HepG2 (cell line): Measurements from ENCODE around the gene TRAK1. TPM values are rescaled to one million over a fixed set of nuclear protein-coding genes. Genes with fewer than 3 reads are reported as not detected.

Source experiments
- ATAC-seq: fragments of 200-7000 bp; cut with Tn5 transposase; 3 replicates; pipeline ENCODE4 v1.9.1; 2020; ENCODE audit warnings: mild to moderate bottlenecking, moderate library complexity
- BruUV-seq: library from RNA; stranded (reverse); fragments of 400-500 nt; replicated peaks from 2 replicates; lab custom pipeline; 2021; lab: Mats Ljungman, UMichigan
- CTCF ChIA-PET: fragments of 300-600 bp; formaldehyde crosslinking; extraction: SDS; loops from one replicate; lab custom pipeline; 2021; ENCODE audit warnings: low total read pairs, inconsistent platforms, low intra/inter-chr PET ratio; lab: Yijun Ruan, JAX
- POLR2A ChIA-PET: fragments of 350-600 bp; sonication (Branson Sonifier 250); formaldehyde crosslinking; loops from one replicate; lab custom pipeline; 2020; ENCODE audit warnings: antibody characterized with exemption, inconsistent platforms; lab: Yijun Ruan, JAX
- DNase-seq: peaks from one replicate; pipeline ENCODE4 v3.0.0-alpha.2; 2015; ENCODE audit warnings: low spot score
- FAIRE-seq: peaks from 3 replicates; lab custom pipeline; 2011; peaks lifted over from hg19 to GRCh38; lab: Jason Lieb, UNC
- H2AFZ ChIP-seq: one replicate; pipeline ENCODE4 v1.6.1; 2011; ENCODE audit warnings: low read length, inconsistent platforms
- H3K27ac ChIP-seq: fragments of 300-600 bp; 3 replicates; pipeline ENCODE4 v1.8.0; 2011; ENCODE audit warnings: mixed run types, mild to moderate bottlenecking, mixed read lengths, low read length, inconsistent platforms; ENCODE audit not compliant: insufficient read depth; ENCODE audit errors: extremely low read length
- H3K27me3 ChIP-seq, 2 experiments: fragments of 200-600 bp in 1 of 2; 2 replicates in 1 of 2; 3 replicates in 1 of 2; pipeline versions ENCODE4 v1.6.0 to v1.8.0; 2011; ENCODE audit warnings: low read length in 2 of 2, mild to moderate bottlenecking in 2 of 2, moderate library complexity in 2 of 2, inconsistent platforms in 1 of 2; ENCODE audit not compliant: insufficient read depth in 2 of 2, control insufficient read depth in 1 of 2
- H3K36me3 ChIP-seq, 2 experiments: fragments of 200-600 bp in 1 of 2; replicated peaks in 1 of 2; 2 replicates in 1 of 2; 3 replicates in 1 of 2; pipeline versions ENCODE4 v1.5.1 to v1.8.0; 2011; ENCODE audit warnings: low read length in 2 of 2, inconsistent platforms in 1 of 2; ENCODE audit not compliant: insufficient read depth in 2 of 2, control insufficient read depth in 1 of 2
- H3K4me1 ChIP-seq: 2 replicates; pipeline ENCODE4 v1.5.1; 2012; ENCODE audit warnings: low read length, inconsistent platforms; ENCODE audit not compliant: insufficient read depth
- H3K4me2 ChIP-seq: 2 replicates; pipeline ENCODE4 v1.6.0; 2011; ENCODE audit warnings: low read depth, low read length, inconsistent platforms
- H3K4me3 ChIP-seq, 3 experiments: fragments of 200-600 bp in 1 of 3; sonication (generic), shearing (Covaris generic) in 1 of 3; replicated peaks in 1 of 3; 2 replicates each; pipeline ENCODE4 v1.5.1; 2011 to 2016; ENCODE audit warnings: low read length in 3 of 3, inconsistent platforms in 2 of 3, low read depth in 2 of 3, mild to moderate bottlenecking in 2 of 3, control low read depth in 1 of 3, mixed read lengths in 1 of 3; ENCODE audit not compliant: insufficient read depth in 1 of 3
- H3K79me2 ChIP-seq: one replicate; pipeline ENCODE4 v1.6.1; 2011; ENCODE audit warnings: low read length, inconsistent platforms; ENCODE audit not compliant: insufficient read depth
- H3K9ac ChIP-seq: 2 replicates; pipeline ENCODE4 v1.6.0; 2011; ENCODE audit warnings: mild to moderate bottlenecking, low read depth, low read length, inconsistent platforms; ENCODE audit not compliant: insufficient read depth
- H3K9me3 ChIP-seq: 2 replicates; pipeline ENCODE4 v1.5.1; 2012; ENCODE audit warnings: mild to moderate bottlenecking, low read length
- H4K20me1 ChIP-seq: 2 replicates; pipeline ENCODE4 v1.6.0; 2011; ENCODE audit warnings: inconsistent platforms, mild to moderate bottlenecking, low read length, moderate library complexity; ENCODE audit not compliant: insufficient read depth
- CEBPB ChIP-seq: IDR thresholded peaks from 2 replicates; pipeline ENCODE4 v1.6.1; 2011; ENCODE audit warnings: low read depth, low read length, improper control_type of control experiment, borderline replicate concordance
- CSRNP1 ChIP-seq: sonication (generic); formaldehyde crosslinking; IDR thresholded peaks from 2 replicates; pipeline ENCODE4 v1.8.1; 2023; ENCODE audit warnings: mild to moderate bottlenecking, missing genetic modification reagents
- EEA1 ChIP-seq: sonication (generic); formaldehyde crosslinking; IDR thresholded peaks from 2 replicates; pipeline ENCODE4 v1.5.1; 2020; ENCODE audit warnings: mild to moderate bottlenecking, missing genetic modification reagents, borderline replicate concordance
- FOSL2 ChIP-seq: sonication (generic); formaldehyde crosslinking; IDR thresholded peaks from 2 replicates; pipeline ENCODE4 v1.4.0; 2020; ENCODE audit warnings: missing genetic modification reagents
- HMGA1 ChIP-seq: sonication (generic); formaldehyde crosslinking; conservative IDR thresholded peaks from 2 replicates; pipeline ENCODE4 v1.4.0; 2020; ENCODE audit warnings: missing genetic modification reagents
- ISX ChIP-seq: sonication (generic); formaldehyde crosslinking; conservative IDR thresholded peaks from 2 replicates; pipeline ENCODE4 v1.5.0; 2020; ENCODE audit warnings: missing genetic modification reagents
- PATZ1 ChIP-seq: sonication (generic); formaldehyde crosslinking; IDR thresholded peaks from 2 replicates; pipeline ENCODE4 v1.4.0; 2020; ENCODE audit warnings: missing genetic modification reagents
- SMAD3 ChIP-seq: sonication (generic); formaldehyde crosslinking; IDR thresholded peaks from 2 replicates; pipeline ENCODE4 v1.4.0; 2020; ENCODE audit warnings: missing genetic modification reagents
- TARDBP ChIP-seq: sonication (generic); formaldehyde crosslinking; IDR thresholded peaks from 2 replicates; pipeline ENCODE4 v1.8.0; 2022; ENCODE audit warnings: mild to moderate bottlenecking, missing genetic modification reagents
- ZNF441 ChIP-seq: sonication (generic); formaldehyde crosslinking; IDR thresholded peaks from 2 replicates; pipeline ENCODE4 v1.7.0; 2021; ENCODE audit warnings: missing genetic modification reagents, borderline replicate concordance
- ZNF569 ChIP-seq: sonication (generic); formaldehyde crosslinking; IDR thresholded peaks from 2 replicates; pipeline ENCODE4 v1.5.0; 2020; ENCODE audit warnings: mild to moderate bottlenecking, missing genetic modification reagents, moderate library complexity, borderline replicate concordance
- WGBS: methylation state at CpG from one replicate; pipeline ENCODE4 v1.1.6; 2017; ENCODE audit warnings: low lambda C conversion rate; 5-methylcytosine and 5-hydroxymethylcytosine counted together
- in situ Hi-C: cut with HindIII; loops from 2 replicates; pipeline ENCODE4 v1.10.0; 2017; ENCODE audit warnings: low pct_unique_long_range_greater_than_20kb; ENCODE audit not compliant: extremely low pct_ligation_motif_present
- intact Hi-C: fragments of 100-400 bp; cut with micrococcal nuclease; formaldehyde crosslinking; loops from one replicate; pipeline ENCODE4 v1.10.0; 2022; ENCODE audit not compliant: unreplicated experiment
- polyA plus RNA-seq, 8 experiments: library from polyadenylated mRNA; depleted of rRNA in 3 of 8; stranded (reverse) in 7 of 8; unstranded in 1 of 8; fragments of >200 nt; fragmentation: Illumina TruSeq in 4 of 8; extraction: Trizol in 4 of 8; gene quantifications; 2 replicates each; pipeline versions ENCODE4 v1.2.1 to v1.2.3, GENCODE V29; 2011 to 2016; ENCODE audit warnings: low read depth in 4 of 8, missing spikeins in 1 of 8, mixed read lengths in 1 of 8; ENCODE audit not compliant: insufficient read depth in 1 of 8
- total RNA-seq, 5 experiments: library from RNA; depleted of rRNA; stranded (reverse); fragments of >200 nt; fragmentation: Illumina TruSeq; extraction: Trizol; gene quantifications; 2 replicates each; pipeline ENCODE4 v1.2.3, GENCODE V29; 2016; ENCODE audit warnings: low read depth in 1 of 5
- TF ChIP-seq, protein P1 (sequence below): sonication (generic); formaldehyde crosslinking; IDR thresholded peaks from 2 replicates; pipeline ENCODE4 v1.4.0; 2020; ENCODE audit warnings: missing genetic modification reagents, mild to moderate bottlenecking, borderline replicate concordance

The TRAK1 gene
- total and polyA plus RNA-seq, 2 of the 13 experiments (the other 11 are each of a cell fraction or from before 2014, with no cell fraction given) = 20.5 to 46.6 TPM

- DNase-seq (no peak), FAIRE-seq (no peak), ATAC-seq (no peak)
- no peak overlapping the region for H3K4me2 ChIP-seq
- no peak overlapping the region for H3K4me3 ChIP-seq
- no peak overlapping the region for H3K27ac ChIP-seq
- TF ChIP-seq CSRNP1 = no peak
- TF ChIP-seq HMGA1 (CRISPR knock-in tag) = no peak
- no peak for TF ChIP-seq EEA1 (CRISPR knock-in tag)
- no peak for TF ChIP-seq CEBPB
- no peak for TF ChIP-seq SMAD3 (CRISPR knock-in tag)
- TF ChIP-seq ZNF569 (CRISPR knock-in tag) = no peak
- TF ChIP-seq ISX (CRISPR knock-in tag) = no peak
- no peak for TF ChIP-seq PATZ1 (CRISPR knock-in tag)
- TF ChIP-seq ZNF441 = no peak
- no peak for TF ChIP-seq TARDBP (CRISPR knock-in tag)
- TF ChIP-seq FOSL2 (CRISPR knock-in tag) = no peak
- TF ChIP-seq, protein P1, sequence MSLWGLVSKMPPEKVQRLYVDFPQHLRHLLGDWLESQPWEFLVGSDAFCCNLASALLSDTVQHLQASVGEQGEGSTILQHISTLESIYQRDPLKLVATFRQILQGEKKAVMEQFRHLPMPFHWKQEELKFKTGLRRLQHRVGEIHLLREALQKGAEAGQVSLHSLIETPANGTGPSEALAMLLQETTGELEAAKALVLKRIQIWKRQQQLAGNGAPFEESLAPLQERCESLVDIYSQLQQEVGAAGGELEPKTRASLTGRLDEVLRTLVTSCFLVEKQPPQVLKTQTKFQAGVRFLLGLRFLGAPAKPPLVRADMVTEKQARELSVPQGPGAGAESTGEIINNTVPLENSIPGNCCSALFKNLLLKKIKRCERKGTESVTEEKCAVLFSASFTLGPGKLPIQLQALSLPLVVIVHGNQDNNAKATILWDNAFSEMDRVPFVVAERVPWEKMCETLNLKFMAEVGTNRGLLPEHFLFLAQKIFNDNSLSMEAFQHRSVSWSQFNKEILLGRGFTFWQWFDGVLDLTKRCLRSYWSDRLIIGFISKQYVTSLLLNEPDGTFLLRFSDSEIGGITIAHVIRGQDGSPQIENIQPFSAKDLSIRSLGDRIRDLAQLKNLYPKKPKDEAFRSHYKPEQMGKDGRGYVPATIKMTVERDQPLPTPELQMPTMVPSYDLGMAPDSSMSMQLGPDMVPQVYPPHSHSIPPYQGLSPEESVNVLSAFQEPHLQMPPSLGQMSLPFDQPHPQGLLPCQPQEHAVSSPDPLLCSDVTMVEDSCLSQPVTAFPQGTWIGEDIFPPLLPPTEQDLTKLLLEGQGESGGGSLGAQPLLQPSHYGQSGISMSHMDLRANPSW (CRISPR knock-in tag) = no peak
- no peak overlapping the region for H2AFZ ChIP-seq
- intact Hi-C loops = no loop called here
- in situ Hi-C loops = no loop called here
- WGBS = 42% methylated on average over 6 of the region's 6 CpGs
- CTCF ChIA-PET = no interaction called here
- no TSS peak for BruUV-seq
- no peaks in the 10 kb centered on the region for H3K36me3 ChIP-seq
- H3K27me3 ChIP-seq = peaks cover 5 to 14% of the 10 kb centered on the region in 2 experiments; a peak in 3 of 5 replicates
- H3K4me1 ChIP-seq = no peaks in the 10 kb centered on the region
- no peaks in the 10 kb centered on the region for H4K20me1 ChIP-seq
- no peak overlapping the region for H3K9ac ChIP-seq
- H3K9me3 ChIP-seq = no peaks in the 10 kb centered on the region
- POLR2A ChIA-PET = no interaction called here
- no peaks in the 10 kb centered on the region for H3K79me2 ChIP-seq
Observed at GRCh38 chr3:42267878-42268277, 176.7 kb downstream of the TRAK1 start.
